ENCODE results near the gene PCDHA6.
"Not testable (repeated sequence)": the region's sequence is repeated elsewhere in the genome, so short reads cannot be mapped to it uniquely, and the experiment has no call there.

Gene PCDHA6

GRCh38 chr5:140821375-140822280 is 6.1 kb upstream of the PCDHA6 start, which contains the start of gene PCDHA5:
PCDHA5 (plus strand) TSS chr5:140821613.
- DNase-seq, result no peak

GRCh38 chr5:140822281-140822629 is 5.5 kb upstream of the PCDHA6 start:
- no peak for DNase-seq

- not testable (repeated sequence) for DNase-seq
Measured at GRCh38 chr5:140822969-140823368, 4.8 kb upstream of the PCDHA6 start.

GRCh38 chr5:140823475-140823874 is 4.3 kb upstream of the PCDHA6 start:
- DNase-seq, result no peak

GRCh38 chr5:140828362-140828737 is 590 bp downstream of the PCDHA6 start:
- no peak for DNase-seq

- DNase-seq, result not testable (repeated sequence)
Measured at GRCh38 chr5:140829511-140830501, 2.0 kb downstream of the PCDHA6 start.

- no peak for DNase-seq
Measured at GRCh38 chr5:140833993-140834392, 6.2 kb downstream of the PCDHA6 start, which contains the start of gene PCDHA7. PCDHA7 (plus strand) TSS chr5:140834269; CDS start chr5:140834384, 115 bp downstream.

GRCh38 chr5:140834439-140835008 is 6.8 kb downstream of the PCDHA6 start:
- DNase-seq, result not testable (repeated sequence)

GRCh38 chr5:140835622-140836510 is 8.1 kb downstream of the PCDHA6 start:
- DNase-seq, result no peak

GRCh38 chr5:140840978-140841962 is 13.5 kb downstream of the PCDHA6 start, which contains the start of gene PCDHA8:
PCDHA8 (plus strand) TSS chr5:140841187; CDS start chr5:140841322, 135 bp downstream.
- peak in 1 of 2 donors; percentile 1 for DNase-seq

GRCh38 chr5:140842798-140843733 is 15.3 kb downstream of the PCDHA6 start:
- no peak for DNase-seq

GRCh38 chr5:140848139-140849102 is 20.7 kb downstream of the PCDHA6 start, which contains the start of gene PCDHA9:
PCDHA9 (plus strand) TSS chr5:140848382; CDS start chr5:140848496, 114 bp downstream.
- DNase-seq, result not testable (repeated sequence)

GRCh38 chr5:140849831-140850634 is 22.3 kb downstream of the PCDHA6 start:
- DNase-seq, result not testable (repeated sequence)

GRCh38 chr5:140855772-140856674 is 28.3 kb downstream of the PCDHA6 start, which contains the start of gene PCDHA10:
PCDHA10 (plus strand) TSS chr5:140855897; CDS start chr5:140856049, 152 bp downstream.
- no peak for DNase-seq

- no peak for DNase-seq
Measured at GRCh38 chr5:140857177-140857986, 29.6 kb downstream of the PCDHA6 start.

Measured in CD4-positive, alpha-beta T cell treated with Interleukin-4 for 1 hour (primary cell).